GM18505 (cell line): ENCODE measurements around the gene SCGB1D1.
"Not testable (repeated sequence)": the region's sequence is repeated elsewhere in the genome, so short reads cannot be mapped to it uniquely, and the experiment has no call there.

Experiments used
- ATAC-seq: cut with Tn5 transposase; IDR thresholded peaks from one replicate; pipeline ENCODE4 v1.9.1; 2021; ENCODE audit not compliant: unreplicated experiment
- POLR2A ChIP-seq: IDR thresholded peaks from 4 replicates; pipeline ENCODE4 v1.6.1; 2011; ENCODE audit warnings: borderline replicate concordance; ENCODE audit not compliant: insufficient read depth, insufficient read length; ENCODE audit errors: extremely low read depth

Gene SCGB1D1

GRCh38 chr11:62179995-62180394, 10.0 kb upstream of the SCGB1D1 start:
- no peak for ATAC-seq

DNA sequence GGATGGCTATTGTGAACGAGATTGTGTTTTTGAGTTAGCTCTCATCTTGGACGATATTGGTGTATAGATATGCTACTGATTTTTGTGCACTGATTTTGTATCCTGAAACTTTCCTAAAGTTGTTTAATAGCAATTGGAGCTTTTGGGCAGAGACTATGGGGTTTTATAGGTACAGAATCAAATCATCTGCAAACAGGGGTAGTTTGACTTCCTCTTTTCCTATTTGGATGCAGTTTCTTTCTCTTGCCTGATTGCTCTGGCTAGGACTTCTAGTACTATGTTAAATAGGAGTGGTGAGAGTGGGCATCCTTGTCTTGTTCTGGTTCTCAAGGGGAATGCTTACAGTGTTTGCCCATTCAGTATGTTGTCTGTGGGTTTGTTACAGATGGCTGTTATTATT, 8.9 kb upstream of the SCGB1D1 start:
- no peak for ATAC-seq

More at GRCh38 chr11:62179995-62180394, 10.0 kb upstream of the SCGB1D1 start:
- TF ChIP-seq POLR2A, result no peak

DNA sequence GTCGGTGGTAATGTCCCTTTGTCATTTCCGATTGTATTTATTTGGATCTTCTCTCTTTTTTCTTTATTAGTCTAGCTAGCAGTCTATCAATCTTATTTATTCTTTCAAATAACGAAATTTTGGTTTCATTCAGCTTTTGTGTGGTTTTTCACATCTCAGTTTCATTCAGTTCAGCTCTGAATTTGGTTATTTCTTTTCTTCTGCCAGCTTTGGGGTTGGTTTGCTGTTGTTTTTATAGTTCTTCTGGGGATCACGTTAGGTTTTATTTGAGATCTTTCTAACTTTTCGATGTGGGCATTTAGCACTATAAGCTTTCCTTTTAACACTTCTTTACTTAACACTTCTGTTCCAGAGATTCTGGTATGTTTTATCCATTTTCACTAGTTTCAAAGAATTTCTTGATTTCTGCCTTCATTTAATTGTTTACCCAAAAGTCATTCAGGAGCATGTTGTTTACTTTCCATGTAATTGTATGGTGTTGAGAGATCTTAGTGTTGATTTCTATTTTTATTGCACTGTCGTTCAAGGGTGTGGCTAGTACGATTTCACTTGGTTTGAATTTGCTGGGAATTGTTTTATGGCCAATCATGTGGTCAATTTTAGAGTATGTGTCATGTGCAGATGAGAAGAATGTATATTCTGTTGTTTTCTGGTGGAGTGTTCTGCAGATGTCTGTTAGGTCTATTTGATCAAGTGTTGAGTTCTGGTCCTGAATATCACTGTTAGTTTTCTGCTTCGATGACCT, 7.7 kb upstream of the SCGB1D1 start:
- ATAC-seq, result no peak

More for the DNA sequence above, 8.9 kb upstream of the SCGB1D1 start:
- no peak for TF ChIP-seq POLR2A

GRCh38 chr11:62186195-62186594, 3.8 kb upstream of the SCGB1D1 start:
- TF ChIP-seq POLR2A, result no peak
- no peak for ATAC-seq

More for the DNA sequence above, 7.7 kb upstream of the SCGB1D1 start:
- no peak for TF ChIP-seq POLR2A

DNA sequence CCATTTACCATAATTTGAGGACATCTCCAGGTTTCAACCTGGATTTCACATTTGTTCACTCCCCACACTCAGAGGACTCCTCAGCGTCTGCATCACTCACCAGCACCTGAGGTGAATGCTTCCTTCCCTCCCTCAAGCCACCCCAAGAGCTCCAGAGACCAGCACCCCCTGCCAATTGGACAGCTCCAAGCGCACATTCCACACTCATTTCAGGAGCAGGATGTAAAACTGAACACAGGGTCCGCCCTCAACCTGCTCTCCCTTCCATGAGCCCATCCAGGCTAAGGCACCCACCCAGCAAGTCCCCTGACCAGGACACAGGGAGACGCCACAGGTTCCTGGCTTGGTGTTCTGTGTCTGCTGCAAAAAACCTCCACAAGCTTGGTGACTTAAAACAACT, 3.9 kb downstream of the SCGB1D1 start:
- no peak for ATAC-seq
- no peak for TF ChIP-seq POLR2A

DNA sequence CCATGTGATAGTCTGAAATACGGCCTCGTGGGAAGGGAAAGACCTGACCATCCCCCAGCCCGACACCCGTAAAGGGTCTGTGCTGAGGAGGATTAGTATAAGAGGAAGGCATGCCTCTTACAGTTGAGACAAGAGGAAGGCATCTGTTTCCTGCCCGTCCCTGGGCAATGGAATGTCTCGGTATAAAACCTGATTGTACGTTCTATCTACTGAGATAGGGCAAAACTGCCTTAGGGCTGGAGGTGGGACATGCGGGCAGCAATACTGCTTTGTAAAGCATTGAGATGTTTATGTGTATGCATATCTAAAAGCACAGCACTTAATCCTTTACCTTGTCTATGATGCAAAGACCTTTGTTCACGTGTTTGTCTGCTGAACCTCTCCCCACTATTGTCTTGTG, 5.0 kb downstream of the SCGB1D1 start:
- ATAC-seq, result not testable (repeated sequence)

DNA sequence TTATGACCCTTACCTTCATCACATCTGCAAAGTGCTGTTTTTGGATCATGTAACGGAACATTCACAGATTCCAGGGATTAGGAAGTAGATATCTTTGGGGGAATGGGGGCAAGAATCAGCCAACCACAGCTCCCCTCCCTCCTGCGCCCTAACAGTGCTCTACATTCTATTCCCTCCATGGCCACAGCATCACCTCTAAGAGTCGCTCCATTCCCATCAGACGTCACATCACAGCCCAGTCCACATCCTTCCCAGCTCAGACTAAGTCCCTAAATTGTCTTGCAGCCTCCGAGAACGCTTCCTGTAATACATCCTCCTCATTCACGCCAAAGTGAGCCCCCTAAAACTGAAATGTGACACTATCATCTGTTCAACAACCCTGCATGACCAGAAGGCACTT, 5.9 kb downstream of the SCGB1D1 start:
- no peak for ATAC-seq
- TF ChIP-seq POLR2A, result no peak

DNA sequence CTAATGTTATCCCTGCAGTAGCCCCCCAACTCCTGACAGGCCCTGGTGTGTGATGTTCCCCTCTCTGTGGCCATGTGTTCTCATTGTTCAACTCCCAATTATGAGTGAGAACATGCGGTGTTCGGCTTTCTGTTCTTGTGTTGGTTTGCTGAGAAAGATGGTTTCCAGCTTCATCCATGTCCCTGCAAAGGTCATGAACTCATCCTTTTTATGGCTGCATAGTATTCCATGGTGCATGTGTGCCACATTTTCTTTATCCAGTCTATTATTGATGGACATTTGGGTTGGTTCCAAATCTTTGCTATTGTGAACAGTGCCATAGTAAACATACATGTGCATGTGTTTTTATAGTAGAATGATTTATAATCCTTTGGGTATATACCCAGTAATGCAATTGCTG, 7.4 kb downstream of the SCGB1D1 start:
- not testable (repeated sequence) for ATAC-seq

GRCh38 chr11:62201376-62201775, 11.4 kb downstream of the SCGB1D1 start:
- no peak for ATAC-seq
- TF ChIP-seq POLR2A, result no peak

- no peak for TF ChIP-seq POLR2A
- no peak for ATAC-seq
These were observed 12.9 kb downstream of the SCGB1D1 start for GRCh38 chr11:62202910-62203309.

GRCh38 chr11:62204430-62204829, 14.4 kb downstream of the SCGB1D1 start:
- ATAC-seq, result no peak
- TF ChIP-seq POLR2A, result no peak

DNA sequence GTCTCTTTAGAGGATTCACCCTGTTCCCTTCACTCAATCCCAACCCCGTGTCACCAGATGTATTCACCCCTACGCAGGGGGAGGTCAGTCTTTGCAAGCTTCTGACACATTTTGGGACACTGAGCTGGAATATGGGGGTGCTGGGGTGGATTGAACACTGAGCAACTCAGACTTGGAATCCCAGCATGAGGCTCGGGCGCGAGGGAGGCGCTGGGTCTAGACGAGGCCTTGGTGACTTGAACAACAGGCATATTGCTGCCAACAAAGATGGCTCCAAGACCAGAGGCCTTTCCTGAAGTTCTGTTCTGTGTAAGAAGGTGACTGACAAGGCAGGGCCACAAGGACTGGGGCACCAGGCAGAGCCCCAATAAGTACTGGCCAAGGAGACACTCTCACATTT, 15.4 kb downstream of the SCGB1D1 start:
- ATAC-seq, result no peak
- no peak for TF ChIP-seq POLR2A

DNA sequence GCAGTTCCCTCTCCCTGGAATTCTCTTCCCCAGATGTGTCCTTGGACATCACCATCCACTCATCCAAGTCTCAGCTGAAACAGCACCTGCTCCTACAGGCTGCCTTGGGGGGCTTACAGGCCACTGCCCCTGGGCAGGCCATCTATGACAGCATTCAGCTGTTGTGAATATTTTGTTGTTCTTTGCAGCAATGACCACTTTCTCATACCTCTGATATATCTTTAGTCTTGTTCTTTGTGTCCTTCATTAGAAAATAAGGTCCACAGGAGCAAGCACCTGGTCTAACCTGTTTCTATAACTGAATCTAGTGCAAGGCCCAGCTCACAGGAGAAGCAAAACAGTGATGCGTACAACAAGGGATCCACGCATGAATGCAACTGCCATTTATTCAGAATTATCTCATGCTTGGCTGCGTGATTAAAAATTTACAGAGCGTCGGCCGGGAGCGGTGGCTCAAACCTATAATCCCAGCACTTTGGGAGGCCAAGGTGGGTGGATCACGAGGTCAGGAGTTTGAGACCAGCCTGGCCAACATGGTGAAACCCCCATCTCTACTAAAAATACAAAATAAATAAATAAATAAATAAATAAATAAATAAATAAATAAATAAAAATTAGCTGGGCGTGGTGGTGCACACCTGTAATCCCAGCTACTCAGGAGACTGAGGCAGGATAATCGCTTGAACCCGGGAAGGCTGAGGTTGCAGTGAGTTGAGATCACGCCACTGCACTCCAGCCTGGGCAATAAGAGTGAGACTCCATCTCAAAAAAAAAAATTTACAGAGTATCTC, 16.5 kb downstream of the SCGB1D1 start:
- not testable (repeated sequence) for ATAC-seq

GRCh38 chr11:62208785-62209144, 18.7 kb downstream of the SCGB1D1 start:
- no peak for ATAC-seq
- TF ChIP-seq POLR2A, result no peak

GRCh38 chr11:62217191-62217748, 27.3 kb downstream of the SCGB1D1 start:
- TF ChIP-seq POLR2A, result no peak
- ATAC-seq, result no peak

GRCh38 chr11:62221498-62221897, 31.5 kb downstream of the SCGB1D1 start:
- ATAC-seq, result no peak
- no peak for TF ChIP-seq POLR2A
